Transverse colon (tissue), 4 donors: ENCODE data around the gene INCENP.

Experiments used
- EP300 ChIP-seq: sonication (generic); formaldehyde crosslinking; IDR thresholded peaks from one replicate; pipeline ENCODE4 v1.6.1; 2017; ENCODE audit warnings: antibody characterized with exemption, low read depth
- POLR2AphosphoS5 ChIP-seq, 3 donors: sonication (generic); formaldehyde crosslinking; IDR thresholded peaks; one replicate each; pipeline ENCODE4 v1.6.1; 2016; ENCODE audit warnings: antibody characterized with exemption in 3 of 3
- TF ChIP-seq, protein P1 (sequence below), 5 experiments: fragments of 200-600 bp in 3 of 5; fragments of 450-650 bp in 2 of 5; sonication (generic) in 3 of 5; IDR thresholded peaks; 1 replicate in 2 of 5; 2 replicates in 3 of 5; pipeline ENCODE4 v1.5.1; 2016 to 2017; ENCODE audit warnings: antibody characterized with exemption in 5 of 5, inconsistent platforms in 3 of 5, mild to moderate bottlenecking in 2 of 5, moderate library complexity in 1 of 5

- TF ChIP-seq, protein P1, sequence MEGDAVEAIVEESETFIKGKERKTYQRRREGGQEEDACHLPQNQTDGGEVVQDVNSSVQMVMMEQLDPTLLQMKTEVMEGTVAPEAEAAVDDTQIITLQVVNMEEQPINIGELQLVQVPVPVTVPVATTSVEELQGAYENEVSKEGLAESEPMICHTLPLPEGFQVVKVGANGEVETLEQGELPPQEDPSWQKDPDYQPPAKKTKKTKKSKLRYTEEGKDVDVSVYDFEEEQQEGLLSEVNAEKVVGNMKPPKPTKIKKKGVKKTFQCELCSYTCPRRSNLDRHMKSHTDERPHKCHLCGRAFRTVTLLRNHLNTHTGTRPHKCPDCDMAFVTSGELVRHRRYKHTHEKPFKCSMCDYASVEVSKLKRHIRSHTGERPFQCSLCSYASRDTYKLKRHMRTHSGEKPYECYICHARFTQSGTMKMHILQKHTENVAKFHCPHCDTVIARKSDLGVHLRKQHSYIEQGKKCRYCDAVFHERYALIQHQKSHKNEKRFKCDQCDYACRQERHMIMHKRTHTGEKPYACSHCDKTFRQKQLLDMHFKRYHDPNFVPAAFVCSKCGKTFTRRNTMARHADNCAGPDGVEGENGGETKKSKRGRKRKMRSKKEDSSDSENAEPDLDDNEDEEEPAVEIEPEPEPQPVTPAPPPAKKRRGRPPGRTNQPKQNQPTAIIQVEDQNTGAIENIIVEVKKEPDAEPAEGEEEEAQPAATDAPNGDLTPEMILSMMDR (IDR thresholded peaks at IDR 0.05): no peak
- TF ChIP-seq POLR2AphosphoS5 (IDR thresholded peaks at IDR 0.05): no peak
- TF ChIP-seq EP300: no peak
These were observed 66.2 kb downstream of the INCENP start, which contains the start of gene SCGB1D1 for GRCh38 chr11:62190011-62190410.
